DOHH2 (cell line): Measurements from ENCODE around the gene SOX18.

ENCODE experiments used
- H3F3A ChIP-seq: fragments of 200-600 bp; sonication (generic), shearing (Covaris generic); 2 replicates; pipeline ENCODE4 v1.6.0; 2016; ENCODE audit warnings: antibody characterized with exemption, mild to moderate bottlenecking; ENCODE audit not compliant: control insufficient read depth, insufficient read depth
- H3K27ac ChIP-seq: fragments of 200-600 bp; sonication (generic); 2 replicates; pipeline ENCODE4 v1.5.1; 2014; ENCODE audit warnings: low read depth, mild to moderate bottlenecking, low read length, moderate library complexity
- H3K27me3 ChIP-seq: fragments of 200-600 bp; sonication (generic); 2 replicates; pipeline ENCODE4 v1.6.1; 2014; ENCODE audit warnings: mild to moderate bottlenecking, low read length, mixed read lengths; ENCODE audit not compliant: control insufficient read depth
- H3K36me3 ChIP-seq: fragments of 200-600 bp; sonication (generic); 2 replicates; pipeline ENCODE4 v1.6.1; 2014; ENCODE audit warnings: mild to moderate bottlenecking, low read length, moderate library complexity, mixed read lengths; ENCODE audit not compliant: control insufficient read depth
- H3K4me1 ChIP-seq: fragments of 200-600 bp; sonication (generic); 2 replicates; pipeline ENCODE4 v1.6.1; 2014; ENCODE audit warnings: mild to moderate bottlenecking, low read length, mixed read lengths; ENCODE audit not compliant: control insufficient read depth
- H3K4me2 ChIP-seq: fragments of 200-600 bp; sonication (generic); 2 replicates; pipeline ENCODE4 v1.6.0; 2014; ENCODE audit warnings: mild to moderate bottlenecking, low read length, moderate library complexity
- H3K4me3 ChIP-seq: fragments of 200-600 bp; sonication (generic); 2 replicates; pipeline ENCODE4 v1.5.1; 2014; ENCODE audit warnings: mild to moderate bottlenecking, low read length, mixed read lengths
- H3K79me2 ChIP-seq: fragments of 200-600 bp; sonication (generic); 2 replicates; pipeline ENCODE4 v1.6.1; 2014; ENCODE audit warnings: mild to moderate bottlenecking, low read length, mixed read lengths; ENCODE audit not compliant: control insufficient read depth
- H3K9me2 ChIP-seq: fragments of 200-600 bp; sonication (generic); replicated peaks from 2 replicates; pipeline ENCODE4 v1.6.1; 2014; ENCODE audit warnings: mild to moderate bottlenecking, low read length, mixed read lengths; ENCODE audit not compliant: control insufficient read depth
- H3K9me3 ChIP-seq: fragments of 200-600 bp; sonication (generic); 2 replicates; pipeline ENCODE4 v1.6.1; 2014; ENCODE audit warnings: antibody characterized with exemption, low read length, mixed read lengths; ENCODE audit not compliant: control insufficient read depth, insufficient read depth
- H4K20me1 ChIP-seq: fragments of 200-600 bp; sonication (generic); 2 replicates; pipeline ENCODE4 v1.6.0; 2014; ENCODE audit warnings: low read depth, mild to moderate bottlenecking, antibody characterized with exemption, low read length, moderate library complexity; ENCODE audit not compliant: control insufficient read depth, insufficient read depth
- EZH2phosphoT487 ChIP-seq: fragments of 200-600 bp; sonication (generic); IDR thresholded peaks from 2 replicates; pipeline ENCODE4 v1.6.1; 2017; ENCODE audit warnings: borderline replicate concordance, mild to moderate bottlenecking, antibody characterized with exemption, low read length, moderate library complexity, mixed read lengths
- TF ChIP-seq, protein P1 (sequence below): fragments of 200-600 bp; sonication (generic); IDR thresholded peaks from one replicate; pipeline ENCODE4 v1.5.1; 2014; ENCODE audit warnings: antibody characterized with exemption, mild to moderate bottlenecking, low read depth, low read length; ENCODE audit not compliant: poor library complexity, severe bottlenecking

Gene SOX18

DNA sequence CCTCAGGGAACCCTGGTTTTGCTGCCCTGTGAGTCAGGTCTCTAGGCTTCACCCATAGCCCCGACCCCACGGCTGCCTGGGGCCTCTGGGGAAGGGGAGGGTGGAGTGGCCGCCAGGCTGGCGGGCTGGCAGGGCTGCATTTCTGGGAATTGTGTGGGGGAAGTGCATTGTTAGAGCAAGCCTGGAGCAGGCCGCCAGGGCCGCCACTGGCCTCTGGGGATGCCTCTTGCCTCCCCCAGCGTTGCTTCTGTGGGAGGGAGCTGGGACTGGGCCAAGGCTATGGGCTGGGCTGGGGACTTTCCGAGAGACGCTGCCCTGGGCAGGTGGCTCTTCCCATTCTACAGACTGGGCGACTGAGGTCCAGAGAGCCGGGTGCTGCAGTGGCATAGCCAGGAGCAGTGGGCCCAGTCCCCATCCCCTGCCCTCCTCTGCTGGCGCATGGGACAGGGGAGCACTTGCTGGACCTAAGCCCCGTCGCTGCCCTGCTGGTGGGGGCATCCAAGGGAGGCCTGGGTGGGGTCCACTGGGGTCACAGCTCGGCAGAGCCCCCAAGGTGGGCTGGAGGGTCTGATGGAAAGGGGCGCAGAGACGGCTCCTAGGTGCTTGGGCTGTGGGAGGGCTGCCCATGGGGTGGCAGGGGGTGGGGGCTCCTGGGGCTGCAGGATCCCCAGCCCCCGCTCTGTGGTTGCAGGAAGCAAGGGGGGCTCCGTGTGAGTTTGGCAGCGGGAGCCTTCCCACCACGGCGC lies 6.6 kb upstream of the SOX18 start:
- TF ChIP-seq, protein P1, sequence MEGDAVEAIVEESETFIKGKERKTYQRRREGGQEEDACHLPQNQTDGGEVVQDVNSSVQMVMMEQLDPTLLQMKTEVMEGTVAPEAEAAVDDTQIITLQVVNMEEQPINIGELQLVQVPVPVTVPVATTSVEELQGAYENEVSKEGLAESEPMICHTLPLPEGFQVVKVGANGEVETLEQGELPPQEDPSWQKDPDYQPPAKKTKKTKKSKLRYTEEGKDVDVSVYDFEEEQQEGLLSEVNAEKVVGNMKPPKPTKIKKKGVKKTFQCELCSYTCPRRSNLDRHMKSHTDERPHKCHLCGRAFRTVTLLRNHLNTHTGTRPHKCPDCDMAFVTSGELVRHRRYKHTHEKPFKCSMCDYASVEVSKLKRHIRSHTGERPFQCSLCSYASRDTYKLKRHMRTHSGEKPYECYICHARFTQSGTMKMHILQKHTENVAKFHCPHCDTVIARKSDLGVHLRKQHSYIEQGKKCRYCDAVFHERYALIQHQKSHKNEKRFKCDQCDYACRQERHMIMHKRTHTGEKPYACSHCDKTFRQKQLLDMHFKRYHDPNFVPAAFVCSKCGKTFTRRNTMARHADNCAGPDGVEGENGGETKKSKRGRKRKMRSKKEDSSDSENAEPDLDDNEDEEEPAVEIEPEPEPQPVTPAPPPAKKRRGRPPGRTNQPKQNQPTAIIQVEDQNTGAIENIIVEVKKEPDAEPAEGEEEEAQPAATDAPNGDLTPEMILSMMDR, result no peak
- H4K20me1 ChIP-seq, result no peaks in the 10 kb centered on the region
- no peaks in the 10 kb centered on the region for H3K79me2 ChIP-seq
- H3K4me3 ChIP-seq, result no peak overlapping the region
- no peaks in the 10 kb centered on the region for H3F3A ChIP-seq
- H3K9me2 ChIP-seq, result no peaks in the 10 kb centered on the region
- no peaks in the 10 kb centered on the region for H3K36me3 ChIP-seq
- no peak overlapping the region for H3K27ac ChIP-seq
- H3K27me3 ChIP-seq, result peaks cover 39% of the 10 kb centered on the region
- no peaks in the 10 kb centered on the region for H3K9me3 ChIP-seq
- no peak overlapping the region for H3K4me2 ChIP-seq
- peaks cover 17% of the 10 kb centered on the region for H3K4me1 ChIP-seq

GRCh38 chr20:64055396-64055892 lies 6.0 kb upstream of the SOX18 start:
- H3K27ac ChIP-seq, result no peak overlapping the region
- no peaks in the 10 kb centered on the region for H3K36me3 ChIP-seq
- no peaks in the 10 kb centered on the region for H3K79me2 ChIP-seq
- H3K27me3 ChIP-seq, result peaks cover 45% of the 10 kb centered on the region
- H3K4me1 ChIP-seq, result peaks cover 17% of the 10 kb centered on the region
- no peak overlapping the region for H3K4me2 ChIP-seq
- no peak for TF ChIP-seq EZH2phosphoT487
- TF ChIP-seq, protein P1, result no peak
- H3K4me3 ChIP-seq, result no peak overlapping the region
- H3F3A ChIP-seq, result no peaks in the 10 kb centered on the region
- H3K9me3 ChIP-seq, result no peaks in the 10 kb centered on the region
- no peaks in the 10 kb centered on the region for H4K20me1 ChIP-seq
- H3K9me2 ChIP-seq, result no peaks in the 10 kb centered on the region

DNA sequence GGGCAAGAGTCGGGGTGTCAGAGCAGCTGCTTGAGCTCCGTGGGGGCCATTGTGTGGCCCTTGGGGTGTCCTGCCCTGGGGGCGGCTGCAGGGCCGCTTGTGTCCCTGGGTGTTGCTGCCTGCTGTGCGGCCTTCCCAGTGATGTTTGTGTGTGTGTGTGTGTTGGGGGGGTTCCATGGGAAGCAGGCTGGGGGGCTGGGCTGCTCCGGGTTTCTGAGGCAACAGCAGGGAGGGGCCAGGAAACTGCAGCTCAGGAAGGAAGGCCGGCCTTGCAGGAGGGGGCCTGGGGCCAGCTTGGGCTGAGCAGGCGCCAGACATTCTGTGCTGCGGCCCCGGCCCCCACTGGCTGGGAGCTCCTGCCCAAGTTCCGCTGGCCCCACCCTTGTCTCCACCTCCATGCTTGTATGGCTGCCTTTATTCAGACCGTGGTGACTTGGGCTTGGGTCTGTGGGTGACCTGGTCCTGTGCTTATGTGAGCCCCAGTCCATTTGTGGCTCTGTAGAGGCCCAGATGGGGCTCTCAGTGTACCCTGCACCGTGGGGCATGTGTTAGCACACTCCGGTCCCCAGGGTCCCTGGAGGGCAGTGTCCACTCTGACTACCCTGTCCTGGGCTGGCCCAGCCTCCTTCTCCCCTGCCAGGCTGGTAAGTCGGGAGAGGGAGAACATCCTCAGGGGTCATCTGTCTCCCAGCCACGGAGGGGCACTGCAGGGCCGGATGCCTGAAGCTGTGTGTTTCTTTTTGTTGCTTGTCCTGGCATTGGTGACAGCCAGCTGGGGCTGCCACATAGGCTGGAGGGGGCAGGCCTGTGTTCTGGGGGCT lies 4.6 kb upstream of the SOX18 start:
- Histone ChIP-seq H3K9me2 (no peaks in the 10 kb centered on the region), H3K79me2 (no peaks in the 10 kb centered on the region), H4K20me1 (no peaks in the 10 kb centered on the region), H3K36me3 (no peaks in the 10 kb centered on the region), H3K4me2 (no peak overlapping the region), H3K9me3 (no peaks in the 10 kb centered on the region), H3K27me3 (peaks cover 54% of the 10 kb centered on the region), H3K4me3 (no peak overlapping the region), H3K27ac (no peak overlapping the region), H3F3A (no peaks in the 10 kb centered on the region), H3K4me1 (peaks cover 17% of the 10 kb centered on the region)
- TF ChIP-seq EZH2phosphoT487, result no peak
- TF ChIP-seq, protein P1, result peak; percentile 37
